NCI-H526 treated with DMSO at 0.1 percent for 48 hours (cell line): Measurements from ENCODE around the gene WDFY3.

Experiments
- DNase-seq: peaks from one replicate; lab custom pipeline; 2025; lab: John Stamatoyannopoulos, UW

Gene WDFY3, protein sequence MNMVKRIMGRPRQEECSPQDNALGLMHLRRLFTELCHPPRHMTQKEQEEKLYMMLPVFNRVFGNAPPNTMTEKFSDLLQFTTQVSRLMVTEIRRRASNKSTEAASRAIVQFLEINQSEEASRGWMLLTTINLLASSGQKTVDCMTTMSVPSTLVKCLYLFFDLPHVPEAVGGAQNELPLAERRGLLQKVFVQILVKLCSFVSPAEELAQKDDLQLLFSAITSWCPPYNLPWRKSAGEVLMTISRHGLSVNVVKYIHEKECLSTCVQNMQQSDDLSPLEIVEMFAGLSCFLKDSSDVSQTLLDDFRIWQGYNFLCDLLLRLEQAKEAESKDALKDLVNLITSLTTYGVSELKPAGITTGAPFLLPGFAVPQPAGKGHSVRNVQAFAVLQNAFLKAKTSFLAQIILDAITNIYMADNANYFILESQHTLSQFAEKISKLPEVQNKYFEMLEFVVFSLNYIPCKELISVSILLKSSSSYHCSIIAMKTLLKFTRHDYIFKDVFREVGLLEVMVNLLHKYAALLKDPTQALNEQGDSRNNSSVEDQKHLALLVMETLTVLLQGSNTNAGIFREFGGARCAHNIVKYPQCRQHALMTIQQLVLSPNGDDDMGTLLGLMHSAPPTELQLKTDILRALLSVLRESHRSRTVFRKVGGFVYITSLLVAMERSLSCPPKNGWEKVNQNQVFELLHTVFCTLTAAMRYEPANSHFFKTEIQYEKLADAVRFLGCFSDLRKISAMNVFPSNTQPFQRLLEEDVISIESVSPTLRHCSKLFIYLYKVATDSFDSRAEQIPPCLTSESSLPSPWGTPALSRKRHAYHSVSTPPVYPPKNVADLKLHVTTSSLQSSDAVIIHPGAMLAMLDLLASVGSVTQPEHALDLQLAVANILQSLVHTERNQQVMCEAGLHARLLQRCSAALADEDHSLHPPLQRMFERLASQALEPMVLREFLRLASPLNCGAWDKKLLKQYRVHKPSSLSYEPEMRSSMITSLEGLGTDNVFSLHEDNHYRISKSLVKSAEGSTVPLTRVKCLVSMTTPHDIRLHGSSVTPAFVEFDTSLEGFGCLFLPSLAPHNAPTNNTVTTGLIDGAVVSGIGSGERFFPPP (N-terminal part only)

DNA sequence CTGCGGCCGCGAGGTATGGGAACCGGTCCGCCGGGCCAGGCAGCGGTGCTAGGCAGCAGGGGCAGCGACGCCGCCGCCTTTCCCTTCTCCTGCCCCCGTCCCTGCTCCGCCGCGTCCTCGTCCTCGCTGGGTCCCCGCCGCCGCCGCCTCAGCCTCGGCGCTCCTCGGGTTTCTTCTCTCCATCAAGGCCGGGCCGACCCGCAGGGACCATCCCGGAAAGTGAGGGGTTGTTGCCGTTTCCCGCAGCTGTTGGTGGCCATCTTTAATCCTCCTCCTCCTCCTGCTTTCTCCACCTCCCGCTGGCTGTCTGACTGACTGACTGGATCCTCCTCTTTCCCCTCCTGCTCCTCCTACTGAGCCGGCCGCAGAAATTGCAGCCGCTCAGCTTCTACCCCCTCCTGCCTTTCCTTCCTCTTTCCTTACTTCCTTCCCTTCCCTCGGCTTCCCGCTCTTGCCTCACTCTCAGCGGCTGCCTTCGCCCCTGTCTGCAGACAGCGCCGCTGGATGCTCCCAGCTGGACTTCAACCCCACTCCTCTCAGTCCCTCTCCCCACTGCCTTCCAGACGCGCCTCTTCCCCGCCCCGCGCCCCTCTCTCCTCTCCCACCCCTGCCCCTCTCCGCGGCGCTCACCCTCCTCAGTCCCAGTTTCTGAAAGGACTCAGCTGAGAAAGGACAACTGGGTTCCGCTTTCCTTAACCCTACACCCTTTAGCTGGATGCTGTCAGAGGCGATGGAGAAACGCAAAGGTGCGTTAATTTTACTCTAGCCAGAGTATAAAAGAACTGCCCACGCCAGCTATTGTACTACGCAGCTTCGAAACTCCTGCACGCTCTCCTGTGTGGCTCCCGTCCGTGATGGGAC, at the start of gene WDFY3:
Gene WDFY3 (minus strand): TSS at position 309 of the 861 bp plus-strand sequence. CDS start 106,099 bp downstream, outside the sequence.
- DNase-seq = peak; percentile 78

DNA sequence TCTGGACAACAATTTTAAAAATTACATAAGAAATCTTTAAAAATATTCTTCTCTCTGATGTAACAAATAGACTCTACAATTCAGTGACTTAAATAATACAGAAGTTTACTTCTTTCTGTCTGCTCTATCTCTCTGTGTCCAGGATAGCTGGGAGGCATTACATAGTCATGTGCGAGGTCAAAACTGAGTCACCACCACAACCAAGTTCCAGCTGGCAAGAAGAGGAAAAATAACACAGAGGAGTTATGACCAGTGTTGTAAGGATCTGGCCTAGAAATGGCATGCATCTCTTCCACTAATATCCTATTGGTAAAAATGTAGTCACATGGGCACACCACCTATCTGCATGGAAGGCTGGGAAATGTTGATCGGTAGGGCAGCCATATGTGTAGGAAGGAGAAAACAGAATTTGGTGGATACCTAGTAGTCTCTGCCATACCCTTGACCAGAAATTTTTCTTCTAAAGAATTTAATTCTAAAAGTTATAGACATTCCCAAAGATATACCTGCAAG, 39.4 kb upstream of the WDFY3 start:
- no peak for DNase-seq

DNA sequence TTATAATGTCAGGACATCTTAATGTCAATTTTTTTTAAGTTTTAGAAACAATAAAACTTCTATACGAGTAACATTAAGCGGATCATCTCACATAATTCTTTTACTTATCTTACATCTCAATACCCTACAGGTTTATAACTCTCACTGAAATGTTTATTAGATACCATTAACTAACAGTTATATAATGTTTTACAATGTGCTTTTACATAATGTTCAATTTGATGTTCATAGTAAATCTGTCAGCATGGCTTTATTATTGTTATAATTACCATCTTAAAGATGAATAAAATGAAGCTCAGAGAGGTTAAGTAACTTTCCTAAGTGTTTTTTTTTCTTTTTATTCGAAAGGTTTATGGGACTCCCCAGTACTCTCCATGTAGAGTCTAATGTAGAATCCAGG, 33.9 kb upstream of the WDFY3 start:
- DNase-seq = no peak

DNA sequence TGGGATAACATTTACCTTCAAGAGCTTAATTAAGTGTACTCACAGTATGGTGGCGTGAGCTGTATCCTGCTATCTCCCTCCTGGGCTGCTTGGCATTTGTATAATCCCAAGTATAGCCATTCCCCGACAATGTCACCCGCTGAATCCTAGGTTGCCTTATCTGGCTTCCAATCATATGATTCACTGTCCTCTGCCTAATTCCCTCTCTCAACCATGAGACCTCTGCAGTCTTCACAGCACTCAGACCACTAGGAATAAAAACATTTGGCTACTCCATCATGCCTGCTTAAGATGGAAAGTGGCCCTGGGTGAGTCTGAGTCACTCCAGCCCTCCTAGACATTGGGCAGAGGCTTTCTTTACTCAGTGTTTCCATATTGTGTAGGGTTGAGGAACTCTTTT, 28.9 kb upstream of the WDFY3 start:
- no peak for DNase-seq

DNA sequence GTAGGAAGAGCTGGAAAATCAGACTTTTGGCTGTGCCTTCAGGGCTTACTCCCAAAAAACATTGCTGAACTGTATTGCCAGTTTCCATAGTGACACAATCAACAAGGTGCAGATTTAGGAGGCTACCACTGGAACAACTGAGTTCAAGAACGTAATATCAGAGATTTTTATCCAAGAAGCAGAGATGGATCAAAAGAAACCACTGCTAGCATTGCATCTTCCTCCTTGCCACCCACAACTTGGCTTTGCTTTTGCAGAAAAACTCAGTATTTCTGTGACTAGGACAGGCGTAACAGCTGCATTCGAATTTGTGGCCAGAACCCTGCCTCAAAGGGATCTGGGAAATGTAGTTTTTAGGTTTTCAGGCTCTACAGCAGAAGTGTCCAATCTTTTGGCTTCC, 27.8 kb upstream of the WDFY3 start:
- DNase-seq = no peak

DNA sequence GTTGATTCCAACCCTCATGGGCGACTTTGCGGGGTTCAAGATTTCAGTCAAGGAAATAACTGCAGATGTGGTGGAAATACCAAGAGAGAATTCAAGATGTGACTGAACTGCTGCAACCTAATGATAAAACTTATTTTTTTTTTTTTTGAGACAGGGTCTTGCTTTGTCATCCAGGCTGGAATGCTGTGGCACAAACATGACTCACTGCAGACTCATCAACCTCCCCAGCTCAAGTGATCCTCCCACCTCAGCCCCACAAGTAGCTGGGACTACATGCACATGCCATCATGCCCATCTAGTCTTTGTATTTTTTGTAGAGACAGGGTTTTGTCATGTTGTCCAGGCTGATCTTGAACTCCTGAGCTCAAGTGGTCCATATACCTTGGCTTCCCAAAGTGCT, 19.5 kb upstream of the WDFY3 start:
- DNase-seq = no peak

DNA sequence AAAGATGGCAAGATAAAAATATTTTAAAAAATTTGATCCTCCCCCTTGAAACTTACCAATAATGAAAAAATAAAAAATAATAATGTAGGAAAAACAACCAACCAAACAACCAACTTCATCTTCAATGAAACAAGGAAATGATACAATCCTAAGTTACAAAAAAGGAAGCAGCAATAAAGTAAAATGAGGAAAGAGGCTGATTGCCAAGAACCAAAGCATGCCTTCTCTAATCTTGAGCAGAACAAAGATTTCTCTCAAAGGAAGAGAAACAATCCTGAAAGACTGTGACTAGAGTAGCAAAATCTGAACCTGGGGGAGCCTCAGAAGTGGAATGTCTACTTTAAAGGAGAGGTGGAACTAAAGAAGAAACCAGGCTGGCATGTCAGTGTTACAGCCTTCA, 10.9 kb upstream of the WDFY3 start:
- no peak for DNase-seq

DNA sequence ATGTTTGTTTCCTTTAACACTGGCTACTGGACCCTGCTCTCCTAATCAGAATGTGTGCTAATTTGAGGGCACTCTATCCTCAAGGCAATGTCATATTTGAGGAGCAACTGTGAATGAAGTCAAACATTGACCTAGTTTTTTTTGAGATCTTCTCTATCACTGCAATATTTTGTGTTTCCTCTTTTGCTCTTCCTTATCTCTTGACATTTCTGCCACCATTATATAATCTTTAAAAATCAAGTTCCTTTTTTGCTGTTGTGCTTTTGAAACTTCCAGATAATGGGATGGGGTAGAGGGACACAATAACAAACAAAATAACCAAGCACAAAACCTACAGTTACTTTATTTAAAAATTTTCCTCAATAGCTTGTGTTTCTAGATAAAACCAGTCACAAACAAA, 7.4 kb upstream of the WDFY3 start:
- DNase-seq = no peak

DNA sequence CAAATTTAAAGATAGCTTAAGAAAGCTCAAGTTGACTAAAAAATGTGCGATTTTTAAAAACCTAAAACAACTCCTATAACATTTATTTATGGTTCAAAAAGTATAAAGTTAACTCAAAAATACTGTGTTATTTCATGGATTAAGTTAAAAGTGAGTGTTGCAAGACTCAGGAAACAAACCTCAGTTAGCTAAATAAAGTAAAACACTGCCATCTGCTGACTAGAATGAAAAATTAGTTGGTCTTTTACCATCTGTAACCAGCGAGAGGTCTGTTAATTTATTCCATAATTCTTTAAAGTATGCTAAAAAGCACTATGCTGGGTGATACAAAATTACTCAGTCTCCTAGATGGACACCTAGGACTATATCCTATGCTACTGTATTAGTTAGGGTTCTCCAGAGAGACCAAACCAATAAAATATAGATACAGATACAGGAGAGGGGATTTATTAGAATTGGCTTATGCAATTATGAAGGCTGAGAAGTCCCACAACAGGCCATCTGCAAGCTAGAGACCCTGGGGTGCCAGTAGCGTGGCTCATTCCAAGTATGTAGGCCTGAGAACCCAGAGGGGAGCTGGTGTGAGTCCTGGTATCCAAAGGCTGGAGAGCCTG, 4.9 kb upstream of the WDFY3 start:
- peak; percentile 38 for DNase-seq

DNA sequence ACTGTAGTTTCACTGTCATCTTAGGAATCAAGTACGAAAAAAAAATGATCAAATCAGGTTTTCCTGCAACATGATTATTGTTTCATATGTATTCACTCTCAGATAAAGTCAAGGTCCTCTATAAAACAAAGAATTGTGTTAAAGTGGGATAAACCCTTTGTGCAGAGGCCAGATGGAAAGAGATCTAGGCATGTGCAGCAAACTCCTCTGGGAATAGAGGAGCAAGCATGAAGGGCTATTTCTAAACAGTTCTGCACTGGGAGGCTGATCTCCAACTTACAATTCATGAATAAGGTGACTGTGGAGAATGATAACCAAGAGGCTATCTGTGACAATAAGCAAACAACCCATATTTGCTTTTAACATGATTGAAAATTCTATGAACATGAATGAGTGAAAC, 2.4 kb upstream of the WDFY3 start:
- DNase-seq = peak; percentile 25

DNA sequence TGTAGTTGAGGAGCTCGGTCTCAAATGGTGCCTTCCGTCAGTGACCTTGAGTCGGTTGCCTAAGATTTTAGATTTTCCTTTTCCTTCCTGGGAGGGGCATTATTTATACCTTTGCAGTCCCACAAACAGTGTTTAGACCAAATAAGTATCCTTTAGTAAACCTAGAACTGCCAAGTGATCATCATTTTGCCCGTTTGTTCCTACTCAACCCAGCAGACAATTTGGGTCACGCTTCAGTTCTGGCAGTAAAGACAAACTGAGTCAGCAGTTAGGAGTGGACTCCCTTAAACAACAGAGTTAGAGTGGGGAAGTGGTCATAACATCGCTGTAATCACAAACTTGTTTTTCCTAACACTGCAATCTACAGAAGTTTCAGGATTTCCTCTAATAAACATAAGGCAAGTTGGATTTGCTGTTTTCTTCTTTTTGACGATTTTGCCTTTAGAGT, 777 bp upstream of the WDFY3 start:
- DNase-seq = no peak

DNA sequence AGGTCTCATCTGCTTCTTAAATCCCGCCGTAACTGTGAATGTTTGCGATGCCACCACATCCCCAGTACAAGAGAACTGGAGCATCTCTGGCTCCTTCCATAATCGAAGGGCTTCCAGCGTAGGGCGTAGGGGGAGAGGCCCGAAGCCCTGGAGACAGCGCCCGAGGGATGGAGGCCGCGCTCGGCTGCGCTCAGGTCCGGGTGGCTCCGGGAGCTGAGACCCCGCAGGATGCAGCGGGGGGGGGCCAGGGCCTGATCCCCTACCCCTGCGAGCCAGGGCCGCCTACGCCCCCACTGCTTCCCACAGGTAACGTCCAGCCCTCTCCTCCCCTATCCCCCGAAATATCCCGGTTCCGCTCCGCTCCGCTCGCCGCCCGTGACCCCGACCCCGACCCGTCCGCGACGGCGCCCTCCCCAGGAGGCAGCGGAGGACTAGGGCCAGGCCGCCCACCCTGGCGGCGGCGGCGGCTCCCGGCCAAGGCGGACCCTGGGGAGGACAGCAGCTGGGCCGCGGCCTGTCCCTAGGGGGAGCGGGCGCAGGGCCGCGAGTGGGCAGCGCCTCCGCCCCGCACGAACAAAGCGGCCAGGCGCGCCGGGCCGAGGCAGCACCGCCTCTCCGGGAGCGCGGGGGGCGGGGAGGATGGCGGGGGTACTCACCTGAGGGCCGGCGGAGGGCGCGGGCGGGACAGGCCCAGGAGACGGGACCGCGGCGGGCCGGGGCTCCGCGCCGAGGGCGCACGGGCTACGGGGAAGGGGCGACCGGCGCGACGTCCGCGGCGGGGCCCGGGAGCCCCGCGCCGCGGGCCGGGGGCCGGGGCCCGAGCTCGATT, 723 bp downstream of the WDFY3 start:
- peak; percentile 40 for DNase-seq

DNA sequence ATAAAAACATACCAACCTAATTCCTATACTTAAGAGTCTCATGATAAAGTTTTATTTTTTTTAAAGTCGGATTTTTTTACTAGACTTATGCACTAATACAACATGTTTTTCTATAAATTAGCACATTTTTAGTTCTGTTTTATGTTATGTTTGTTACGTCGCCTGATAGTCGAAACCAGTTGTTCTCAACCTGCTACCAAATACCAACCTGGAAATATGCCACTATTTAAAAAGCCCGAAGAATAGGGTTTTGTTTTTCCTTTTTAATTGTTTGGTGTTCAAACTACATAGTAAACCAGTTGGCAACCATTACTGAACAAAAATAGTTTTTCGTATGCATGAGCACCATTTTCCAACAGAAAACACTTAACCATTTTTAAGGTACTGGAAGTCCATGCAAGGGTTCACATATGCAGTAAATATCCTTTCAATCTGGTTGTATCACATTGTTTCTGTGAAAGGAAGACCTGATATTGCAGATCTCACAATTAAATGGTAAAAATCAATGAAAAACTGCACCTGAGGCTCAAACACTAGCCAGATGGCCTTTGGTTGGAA, 1.4 kb downstream of the WDFY3 start:
- DNase-seq = no peak

DNA sequence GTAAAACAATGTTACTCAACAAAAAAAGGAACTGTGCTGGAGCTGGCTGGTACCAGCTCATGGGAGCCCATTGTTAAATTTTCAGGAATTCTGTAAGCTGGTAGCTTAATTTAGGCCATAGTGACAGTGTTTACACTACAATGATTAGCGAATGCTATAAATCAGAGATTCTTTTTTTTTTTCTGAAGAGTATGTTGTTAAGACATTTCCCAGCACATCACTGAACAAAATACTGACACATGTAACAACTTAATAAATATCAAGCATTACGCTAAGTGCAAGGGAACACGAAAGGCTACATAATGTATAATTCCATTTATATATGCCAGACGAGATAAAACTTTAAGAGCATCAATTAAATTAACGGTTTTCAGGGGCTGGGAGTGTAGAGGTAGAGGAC, 4.4 kb downstream of the WDFY3 start:
- DNase-seq = no peak

DNA sequence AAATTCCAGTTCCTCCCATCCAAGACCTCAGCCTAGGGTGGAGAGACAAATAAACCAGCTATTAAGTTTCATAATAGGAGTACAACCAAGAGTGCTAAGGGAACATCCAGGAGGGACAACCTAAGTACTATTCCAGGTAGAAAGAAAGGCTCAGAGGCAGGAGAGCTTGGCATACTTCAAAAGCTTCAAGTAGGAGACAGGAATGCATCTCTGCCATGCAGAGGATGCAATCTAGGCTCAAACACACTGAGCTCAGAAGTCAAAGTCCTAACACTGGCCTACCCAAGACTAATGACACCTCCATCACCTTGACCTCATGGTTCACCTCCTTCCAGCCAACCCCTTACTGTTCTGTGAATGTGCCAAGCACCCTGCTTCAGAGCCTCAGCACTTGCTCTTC, 8.1 kb downstream of the WDFY3 start:
- DNase-seq = no peak

DNA sequence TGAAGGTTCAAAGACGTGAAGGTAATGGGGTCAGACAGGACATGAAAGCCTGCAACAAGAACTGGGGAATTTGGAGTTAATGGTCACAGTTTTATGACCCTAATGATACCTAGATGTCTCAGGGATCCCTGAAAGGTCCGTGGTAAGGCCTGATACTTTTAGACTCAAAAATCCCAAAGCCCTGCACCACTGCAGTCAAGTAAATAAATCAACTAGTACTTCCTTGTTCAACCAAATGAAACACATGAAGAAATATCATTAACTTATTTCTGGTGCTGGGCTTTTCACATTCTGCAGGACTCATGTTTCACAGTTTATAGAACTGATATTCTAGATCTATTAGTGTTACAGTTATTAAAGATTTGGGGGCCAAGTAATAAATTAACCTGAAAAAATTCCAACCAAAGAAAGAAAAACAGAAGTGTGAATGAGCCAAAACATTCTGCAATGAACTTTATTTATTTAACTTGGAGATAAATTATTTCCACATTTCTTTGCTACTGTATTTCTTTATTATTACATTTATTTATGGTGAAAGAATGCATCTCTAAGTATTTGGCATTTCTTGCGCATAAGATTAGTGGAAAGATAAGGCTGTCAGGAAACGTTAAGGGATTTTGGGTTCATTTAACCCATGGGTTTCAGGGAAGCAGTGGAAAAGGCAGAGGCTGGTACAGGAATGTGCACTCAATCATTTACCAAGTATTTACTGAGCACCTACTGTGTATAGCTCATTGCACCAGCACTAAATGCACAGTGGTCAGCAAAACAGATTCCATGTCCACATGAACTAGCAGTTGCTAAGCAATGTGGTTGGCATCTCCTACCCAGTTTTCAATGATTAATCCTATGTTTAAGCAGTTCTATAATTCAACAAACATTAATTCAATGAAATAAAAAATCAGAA, 8.7 kb downstream of the WDFY3 start:
- no peak for DNase-seq

DNA sequence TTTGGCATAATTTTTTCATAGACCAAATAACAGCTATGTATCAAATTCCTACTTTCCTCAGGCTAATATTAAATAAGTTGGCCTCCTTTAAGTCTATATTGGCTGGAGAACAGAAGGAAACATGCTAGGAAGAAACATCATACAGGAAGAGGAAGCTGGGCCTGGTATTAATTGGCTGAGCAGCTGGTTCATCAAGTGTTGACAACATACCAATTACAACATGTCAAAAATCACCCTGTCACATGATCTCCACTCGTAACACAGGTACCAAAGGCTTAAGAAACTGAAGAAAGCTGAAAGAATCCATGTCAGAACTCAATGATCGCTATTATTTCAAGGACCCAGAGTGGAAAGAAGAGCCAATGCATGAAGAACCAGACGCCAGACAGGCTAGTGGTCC, 10.5 kb downstream of the WDFY3 start:
- DNase-seq = no peak

DNA sequence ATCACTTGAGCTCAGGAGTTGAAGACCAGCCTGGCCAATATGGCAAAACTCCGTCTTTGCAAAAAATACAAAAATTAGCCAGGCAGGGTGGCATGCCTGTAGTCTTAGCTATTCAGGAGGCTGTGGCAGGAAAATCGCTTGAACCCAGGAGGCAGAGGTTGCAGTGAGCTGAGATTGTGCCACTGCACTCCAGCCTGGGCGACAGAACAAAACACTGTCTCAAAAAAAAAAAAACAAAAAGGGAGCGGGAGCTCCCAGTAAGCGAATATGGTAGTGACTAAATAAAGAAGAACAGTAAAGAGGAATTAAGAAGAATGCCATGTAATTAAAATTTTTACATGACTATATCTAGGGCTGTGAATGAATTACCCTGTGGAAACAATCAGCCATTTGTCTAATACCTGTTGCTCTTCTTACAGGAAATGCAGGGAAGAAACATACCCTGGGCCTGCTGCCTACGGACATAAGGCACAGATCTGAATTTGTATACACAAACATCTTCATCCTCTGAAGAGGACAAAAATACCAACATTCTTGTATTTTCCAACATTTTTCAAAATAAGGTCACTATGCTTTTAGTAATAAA, 11.4 kb downstream of the WDFY3 start:
- DNase-seq = no peak
